Keratinocyte (primary cell): ENCODE results near the gene TP53RK. TPM values are rescaled to one million over a fixed set of nuclear protein-coding genes. Genes with fewer than 3 reads are reported as not detected.

ENCODE experiments used
- DNase-seq: peaks from one replicate; pipeline ENCODE4 v3.0.0-alpha.2; 2011; ENCODE audit warnings: low read depth, missing footprints, low spot score
- FAIRE-seq: peaks from 2 replicates; lab custom pipeline; 2011; peaks lifted over from hg19 to GRCh38; lab: Jason Lieb, UNC
- H2AFZ ChIP-seq: 2 replicates; pipeline ENCODE4 v1.6.0; 2012; ENCODE audit warnings: low read length, control low read depth, inconsistent platforms; ENCODE audit not compliant: control insufficient read depth
- H3K27ac ChIP-seq: 2 replicates; pipeline ENCODE4 v1.5.1; 2011; ENCODE audit warnings: low read length; ENCODE audit not compliant: control insufficient read depth, insufficient read depth
- H3K27me3 ChIP-seq: 3 replicates; pipeline ENCODE4 v1.6.0; 2011; ENCODE audit warnings: low read length; ENCODE audit not compliant: control insufficient read depth, insufficient read depth; ENCODE audit errors: extremely low read depth
- H3K36me3 ChIP-seq, 2 experiments: 2 replicates in 1 of 2; 3 replicates in 1 of 2; pipeline ENCODE4 v1.5.1; 2011; ENCODE audit warnings: low read length in 2 of 2, mild to moderate bottlenecking in 1 of 2; ENCODE audit not compliant: control insufficient read depth in 2 of 2, insufficient read depth in 2 of 2; ENCODE audit errors: extremely low read depth in 1 of 2
- H3K4me1 ChIP-seq: 3 replicates; pipeline ENCODE4 v1.5.1; 2011; ENCODE audit warnings: low read length; ENCODE audit not compliant: control insufficient read depth, insufficient read depth; ENCODE audit errors: extremely low read depth
- H3K4me2 ChIP-seq: 3 replicates; pipeline ENCODE4 v1.6.0; 2011; ENCODE audit warnings: low read depth, low read length; ENCODE audit not compliant: control insufficient read depth, insufficient read depth; ENCODE audit errors: extremely low read depth
- H3K4me3 ChIP-seq, 3 experiments: fragments of 200-600 bp in 1 of 3; sonication (generic) in 1 of 3; 2 replicates in 2 of 3; 3 replicates in 1 of 3; pipeline ENCODE4 v1.5.1; 2011 to 2016; ENCODE audit warnings: low read length in 3 of 3, mild to moderate bottlenecking in 3 of 3, control low read depth in 2 of 3, inconsistent platforms in 1 of 3, low read depth in 1 of 3, mixed read lengths in 1 of 3, mixed run types in 1 of 3, moderate library complexity in 1 of 3; ENCODE audit not compliant: control insufficient read depth in 2 of 3, insufficient read depth in 2 of 3; ENCODE audit errors: extremely low read depth in 1 of 3
- H3K79me2 ChIP-seq: 2 replicates; pipeline ENCODE4 v1.6.0; 2012; ENCODE audit warnings: low read length; ENCODE audit not compliant: control insufficient read depth, insufficient read depth
- H3K9ac ChIP-seq: 3 replicates; pipeline ENCODE4 v1.6.0; 2011; ENCODE audit warnings: low read length; ENCODE audit not compliant: control insufficient read depth, insufficient read depth; ENCODE audit errors: extremely low read depth
- H3K9me1 ChIP-seq: 3 replicates; pipeline ENCODE4 v1.6.0; 2011; ENCODE audit warnings: low read length; ENCODE audit not compliant: control insufficient read depth, insufficient read depth; ENCODE audit errors: extremely low read depth
- H3K9me3 ChIP-seq: 2 replicates; pipeline ENCODE4 v1.5.1; 2012; ENCODE audit warnings: low read depth, low read length; ENCODE audit not compliant: control insufficient read depth
- H4K20me1 ChIP-seq: 3 replicates; pipeline ENCODE4 v1.6.0; 2011; ENCODE audit warnings: low read length; ENCODE audit not compliant: control insufficient read depth, insufficient read depth; ENCODE audit errors: extremely low read depth
- CTCF ChIP-seq, 3 experiments: IDR thresholded peaks in 1 of 3; conservative IDR thresholded peaks in 1 of 3; optimal IDR thresholded peaks in 1 of 3; 2 replicates in 2 of 3; 3 replicates in 1 of 3; pipeline versions ENCODE3 to v1.5.1; 2011; ENCODE audit warnings: low read length in 3 of 3, mild to moderate bottlenecking in 3 of 3, moderate library complexity in 2 of 3, control low read depth in 1 of 3, inconsistent platforms in 1 of 3; ENCODE audit not compliant: insufficient read depth in 2 of 3; ENCODE audit errors: extremely low read depth in 1 of 3
- EZH2 ChIP-seq: IDR thresholded peaks from one replicate; pipeline ENCODE4 v1.6.1; 2012; ENCODE audit warnings: inconsistent platforms, mild to moderate bottlenecking, low read length, moderate library complexity
- dilution Hi-C: fragments of 300-500 bp; cut with MboI; formaldehyde crosslinking; loops from one replicate; pipeline ENCODE4 v1.7.0; 2020; ENCODE audit warnings: low sequenced_read_pairs; ENCODE audit not compliant: extremely low pct_ligation_motif_present
- polyA plus RNA-seq, 5 experiments: library from polyadenylated mRNA; depleted of rRNA in 3 of 5; stranded (reverse) in 3 of 5; stranded (forward) in 1 of 5; unstranded in 1 of 5; fragments of >200 nt; gene quantifications; 1 replicate in 1 of 5; 2 replicates in 3 of 5; 3 replicates in 1 of 5; pipeline versions ENCODE4 v1.2.1 to v1.2.3, GENCODE V29; 2011 to 2012; ENCODE audit warnings: missing spikeins in 2 of 5, low read depth in 1 of 5, low replicate concordance in 1 of 5

The TP53RK gene
- polyA plus RNA-seq, 1 donor (not counting 4 experiments of a cell fraction or from before 2014, with no cell fraction given), result 15.9 TPM

- Histone ChIP-seq H3K4me3 (no peak overlapping the region), H3K4me1 (no peaks in the 10 kb centered on the region), H3K9ac (no peak overlapping the region), H3K4me2 (no peak overlapping the region), H3K9me1 (no peaks in the 10 kb centered on the region), H3K27ac (no peak overlapping the region), H2AFZ (no peak overlapping the region), H3K9me3 (no peaks in the 10 kb centered on the region), H3K27me3 (peaks cover 3% of the 10 kb centered on the region), H4K20me1 (no peaks in the 10 kb centered on the region), H3K36me3 (no peaks in the 10 kb centered on the region), H3K79me2 (no peaks in the 10 kb centered on the region)
- dilution Hi-C loops, result no loop called here
- TF ChIP-seq EZH2 (no peak), CTCF (optimal IDR thresholded peaks at IDR 0.05 in 1 of 3, IDR thresholded peaks at IDR 0.05 in 1 of 3, conservative IDR thresholded peaks at IDR 0.05 in 1 of 3; ENCODE audit: extremely low read depth in 1 of 3, insufficient read depth in 2 of 3, low read length in 3 of 3) (no peak)
- DNase-seq (no peak), FAIRE-seq (no peak)
Observed at GRCh38 chr20:46644733-46645132, 44.5 kb downstream of the TP53RK start.

DNA sequence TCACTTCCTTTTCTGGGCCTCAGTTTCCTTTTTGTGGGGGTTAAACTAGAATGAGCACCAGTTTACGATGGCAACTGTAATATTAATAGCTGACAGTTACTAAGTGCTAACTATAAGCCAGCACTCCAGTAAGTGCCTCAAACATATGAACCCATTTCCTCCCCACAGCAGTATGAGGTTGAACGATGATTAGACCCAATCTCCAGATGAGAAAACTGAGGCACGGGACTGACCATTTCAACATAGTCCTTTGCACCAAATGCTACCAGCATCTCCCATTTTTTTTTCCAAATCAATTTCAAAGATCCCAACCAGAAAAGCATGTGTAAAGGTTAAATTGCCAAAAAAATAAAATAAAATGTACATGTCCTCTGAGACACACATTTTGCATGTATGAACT, 45.1 kb downstream of the TP53RK start:
- no peaks in the 10 kb centered on the region for H3K36me3 ChIP-seq
- no peak overlapping the region for H2AFZ ChIP-seq
- no peak overlapping the region for H3K9ac ChIP-seq
- H3K4me1 ChIP-seq, result no peaks in the 10 kb centered on the region
- H3K79me2 ChIP-seq, result no peaks in the 10 kb centered on the region
- H3K27ac ChIP-seq, result no peak overlapping the region
- no peak for FAIRE-seq
- no peaks in the 10 kb centered on the region for H3K9me1 ChIP-seq
- dilution Hi-C loops, result no loop called here
- no peaks in the 10 kb centered on the region for H4K20me1 ChIP-seq
- DNase-seq, result no peak
- H3K9me3 ChIP-seq, result no peaks in the 10 kb centered on the region
- H3K4me2 ChIP-seq, result no peak overlapping the region
- no peaks in the 10 kb centered on the region for H3K27me3 ChIP-seq
- H3K4me3 ChIP-seq, result no peak overlapping the region
- no peak for TF ChIP-seq EZH2
- no peak for TF ChIP-seq CTCF (optimal IDR thresholded peaks at IDR 0.05 in 1 of 3, IDR thresholded peaks at IDR 0.05 in 1 of 3, conservative IDR thresholded peaks at IDR 0.05 in 1 of 3; ENCODE audit: extremely low read depth in 1 of 3, insufficient read depth in 2 of 3, low read length in 3 of 3)
